B cell (primary cell): ENCODE measurements around the gene AIFM2. TPM values are rescaled to one million over a fixed set of nuclear protein-coding genes. Genes with fewer than 3 reads are reported as not detected.

Source experiments
- ATAC-seq: fragments of 200-7000 bp; cut with Tn5 transposase; one replicate; pipeline ENCODE4 v1.10.0; 2021; ENCODE audit warnings: low read depth, mild to moderate bottlenecking, moderate number of reproducible peaks, moderate library complexity
- CTCF ChIA-PET: fragments of 350-600 bp; sonication (Branson Sonifier 250); formaldehyde crosslinking; loops from one replicate; lab custom pipeline; 2021; ENCODE audit warnings: antibody characterized with exemption, inconsistent platforms; lab: Charles Lee
- POLR2A ChIA-PET: fragments of 350-600 bp; sonication (Branson Sonifier 250); formaldehyde crosslinking; loops from one replicate; lab custom pipeline; 2021; ENCODE audit warnings: antibody characterized with exemption; lab: Charles Lee
- DNase-seq: peaks from one replicate; pipeline ENCODE4 v3.0.0; 2013
- H2AFZ ChIP-seq: 2 replicates; pipeline ENCODE4 v1.6.1; 2012; ENCODE audit warnings: mild to moderate bottlenecking, low read depth, low read length; ENCODE audit not compliant: insufficient read depth, poor library complexity, severe bottlenecking
- H3K27ac ChIP-seq, 2 donors: 1 replicate in 1 of 2; 2 replicates in 1 of 2; pipeline ENCODE4 v1.5.1; 2012 to 2013; ENCODE audit warnings: low read length in 2 of 2, mild to moderate bottlenecking in 2 of 2, moderate library complexity in 1 of 2
- H3K27me3 ChIP-seq, 4 experiments: fragments of 200-600 bp in 1 of 4; sonication (generic) in 1 of 4; replicated peaks in 1 of 4; 1 replicate in 2 of 4; 2 replicates in 2 of 4; pipeline versions ENCODE4 v1.6.1 to v1.7.0; 2013 to 2016; ENCODE audit warnings: low read length in 3 of 4, mild to moderate bottlenecking in 2 of 4, mixed read lengths in 1 of 4, moderate library complexity in 1 of 4; ENCODE audit not compliant: insufficient read depth in 4 of 4, control insufficient read depth in 3 of 4; ENCODE audit errors: control extremely low read depth in 1 of 4
- H3K36me3 ChIP-seq, 2 experiments: replicated peaks in 1 of 2; 1 replicate in 1 of 2; 2 replicates in 1 of 2; pipeline versions ENCODE4 v1.6.1 to v1.7.1; 2013; ENCODE audit warnings: low read length in 1 of 2; ENCODE audit not compliant: insufficient read depth in 2 of 2, control insufficient read depth in 1 of 2; ENCODE audit errors: control extremely low read depth in 1 of 2, extremely low read depth in 1 of 2
- H3K4me1 ChIP-seq, 2 donors: fragments of 200-600 bp in 1 of 2; sonication (generic) in 1 of 2; 1 replicate in 1 of 2; 2 replicates in 1 of 2; pipeline versions ENCODE4 v1.5.1 to v1.6.1; 2013 to 2017; ENCODE audit warnings: low read length in 2 of 2; ENCODE audit not compliant: control insufficient read depth in 2 of 2, insufficient read depth in 2 of 2
- H3K4me2 ChIP-seq: replicated peaks from 2 replicates; pipeline ENCODE3; 2012; ENCODE audit warnings: mild to moderate bottlenecking, low read depth, low read length; ENCODE audit not compliant: poor library complexity, severe bottlenecking
- H3K4me3 ChIP-seq, 5 experiments: fragments of 200-600 bp in 1 of 5; sonication (generic) in 1 of 5; 1 replicate in 3 of 5; 2 replicates in 2 of 5; pipeline versions ENCODE4 v1.5.1 to v1.7.0; 2011 to 2016; ENCODE audit warnings: low read length in 4 of 5, mild to moderate bottlenecking in 4 of 5, low read depth in 2 of 5, control low read depth in 1 of 5, moderate library complexity in 1 of 5; ENCODE audit not compliant: insufficient read depth in 1 of 5; ENCODE audit errors: control extremely low read depth in 1 of 5, extremely low read depth in 1 of 5
- H3K79me2 ChIP-seq: fragments of 200-600 bp; sonication (generic); one replicate; pipeline ENCODE4 v1.6.0; 2016; ENCODE audit warnings: low read length; ENCODE audit not compliant: control insufficient read depth, insufficient read depth
- H3K9ac ChIP-seq: fragments of 200-600 bp; sonication (generic); 2 replicates; pipeline ENCODE4 v1.6.1; 2017; ENCODE audit warnings: mild to moderate bottlenecking, low read length, moderate library complexity
- H3K9me3 ChIP-seq, 3 donors: one replicate each; pipeline versions ENCODE4 v1.6.1 to v1.7.1; 2013; ENCODE audit warnings: low read length in 2 of 3; ENCODE audit not compliant: control insufficient read depth in 2 of 3, insufficient read depth in 1 of 3; ENCODE audit errors: control extremely low read depth in 1 of 3
- H4K20me1 ChIP-seq: 2 replicates; pipeline ENCODE4 v1.6.0; 2012; ENCODE audit warnings: mild to moderate bottlenecking, low read length; ENCODE audit not compliant: insufficient read depth, control insufficient read depth, poor library complexity, severe bottlenecking
- H3K27ac Mint-ChIP-seq: one replicate; pipeline ENCODE4 v1.8.0; 2021; ENCODE audit warnings: mixed read lengths
- H3K27me3 Mint-ChIP-seq: one replicate; pipeline ENCODE4 v1.8.0; 2021; ENCODE audit warnings: mixed read lengths
- H3K4me1 Mint-ChIP-seq: one replicate; pipeline ENCODE4 v1.8.0; 2021; ENCODE audit warnings: mixed read lengths
- H3K4me3 Mint-ChIP-seq: one replicate; pipeline ENCODE4 v1.8.0; 2021; ENCODE audit warnings: mixed read lengths
- H3K9me3 Mint-ChIP-seq: one replicate; pipeline ENCODE4 v1.8.0; 2022; ENCODE audit warnings: mixed read lengths; ENCODE audit not compliant: insufficient read depth
- CTCF ChIP-seq: fragments of 200-600 bp; IDR thresholded peaks from one replicate; pipeline ENCODE4 v1.8.0; 2022; ENCODE audit warnings: antibody characterized with exemption, mild to moderate bottlenecking
- EZH2 ChIP-seq: IDR thresholded peaks from 2 replicates; pipeline ENCODE4 v1.6.1; 2012; ENCODE audit warnings: borderline replicate concordance, low read depth, mild to moderate bottlenecking, moderate library complexity, low read length; ENCODE audit not compliant: insufficient read depth, poor library complexity, severe bottlenecking
- WGBS: methylation state at CpG from one replicate; pipeline ENCODE4 v1.1.5; 2013; ENCODE audit warnings: missing lambda C conversion rate; ENCODE audit not compliant: insufficient coverage; 5-methylcytosine and 5-hydroxymethylcytosine counted together
- intact Hi-C: fragments of 100-400 bp; cut with micrococcal nuclease; formaldehyde crosslinking; loops from one replicate; pipeline ENCODE4 v1.10.0; 2022
- polyA plus RNA-seq: library from polyadenylated mRNA; depleted of rRNA; stranded (reverse); fragments of >200 nt; gene quantifications from 2 replicates; pipeline ENCODE4 v1.2.3, GENCODE V29; 2012
- total RNA-seq, 2 donors: library from RNA; stranded (reverse); fragments of 120-200 nt in 1 of 2; gene quantifications; 1 replicate in 1 of 2; 2 replicates in 1 of 2; pipeline versions ENCODE4 v1.2.3 to v1.2.4, GENCODE V29; 2013 to 2022

The AIFM2 gene
- total and polyA plus RNA-seq, 2 donors (not counting 1 experiment from before 2014, with no cell fraction given) = 5.6 to 8.1 TPM

- Histone ChIP-seq H2AFZ (no peak overlapping the region), H3K4me3 (no peak overlapping the region), H3K36me3 (peaks cover 0 to 6% of the 10 kb centered on the region in 2 experiments), H3K9ac (no peak overlapping the region), H3K9me3 (no peaks in the 10 kb centered on the region), H3K79me2 (peaks cover 35% of the 10 kb centered on the region), H3K4me2 (no peak overlapping the region), H3K4me1 (peaks cover 9 to 12% of the 10 kb centered on the region in 2 donors), H3K27me3 (no peaks in the 10 kb centered on the region), H3K27ac (no peak overlapping the region), H4K20me1 (peaks cover 53% of the 10 kb centered on the region)
- Mint-ChIP-seq H3K9me3 (no peaks in the 10 kb centered on the region), H3K4me1 (peaks cover 29% of the 10 kb centered on the region), H3K4me3 (no peak overlapping the region), H3K27me3 (no peaks in the 10 kb centered on the region), H3K27ac (no peak overlapping the region)
- 80% methylated on average over 3 of the region's 5 CpGs for WGBS
- TF ChIP-seq CTCF (no peak), EZH2 (no peak)
- intact Hi-C loops = loop anchor here (10.0 kb wide), 3 partner anchors 215 to 1555 kb away; partner anchors contain the start of gene SGPL1
- POLR2A ChIA-PET = no interaction called here
- CTCF ChIA-PET = interaction anchor here (2.2 kb wide), 1 partner anchor 24 kb away, joined by 8 read pairs; no protein-coding TSS in a partner anchor
- DNase-seq = no peak
- no peak for ATAC-seq
These were observed 7.7 kb upstream of the AIFM2 start for GRCh38 chr10:70140297-70140696.

- Histone ChIP-seq H3K4me3 (no peak overlapping the region), H4K20me1 (peaks cover 49% of the 10 kb centered on the region), H3K9ac (no peak overlapping the region), H3K4me2 (no peak overlapping the region), H3K27me3 (no peaks in the 10 kb centered on the region), H3K36me3 (peaks cover 0 to 6% of the 10 kb centered on the region in 2 experiments), H3K27ac (no peak overlapping the region), H3K79me2 (peaks cover 32% of the 10 kb centered on the region), H2AFZ (no peak overlapping the region), H3K4me1 (peaks cover 5 to 8% of the 10 kb centered on the region in 2 donors), H3K9me3 (no peaks in the 10 kb centered on the region)
- Mint-ChIP-seq H3K27ac (no peak overlapping the region), H3K9me3 (no peaks in the 10 kb centered on the region), H3K4me3 (no peak overlapping the region), H3K4me1 (peaks cover 26% of the 10 kb centered on the region), H3K27me3 (no peaks in the 10 kb centered on the region)
- intact Hi-C loops = loop anchor here (10.0 kb wide), 3 partner anchors 215 to 1555 kb away; partner anchors contain the start of gene SGPL1
- CTCF ChIA-PET = interaction anchor here (2.2 kb wide), 1 partner anchor 23 kb away, joined by 8 read pairs; no protein-coding TSS in a partner anchor
- POLR2A ChIA-PET = no interaction called here
- 100% methylated on average over 2 of the region's 6 CpGs for WGBS
- DNase-seq (no peak), ATAC-seq (no peak)
- TF ChIP-seq CTCF = no peak
- TF ChIP-seq EZH2 = no peak
These were observed 7.3 kb upstream of the AIFM2 start for GRCh38 chr10:70139997-70140250.
